H9 (cell line): ENCODE results near the gene PCDHGA3. TPM values are rescaled to one million over a fixed set of nuclear protein-coding genes. Genes with fewer than 3 reads are reported as not detected.

Experiments used
- DNase-seq: peaks from one replicate; pipeline ENCODE4 v3.0.0-alpha.2; 2017
- H2AFZ ChIP-seq: one replicate; pipeline ENCODE4 v1.6.1; 2013; ENCODE audit warnings: mild to moderate bottlenecking, low read length, control low read depth, moderate library complexity
- H2AK5ac ChIP-seq: 2 replicates; pipeline ENCODE4 v1.6.1; 2013; ENCODE audit warnings: low read length, control low read depth, mixed read lengths; ENCODE audit not compliant: insufficient read length
- H2BK120ac ChIP-seq: one replicate; pipeline ENCODE4 v1.6.1; 2013; ENCODE audit warnings: low read depth, mild to moderate bottlenecking, low read length, control low read depth, inconsistent platforms; ENCODE audit not compliant: poor library complexity, severe bottlenecking
- H2BK12ac ChIP-seq: 2 replicates; pipeline ENCODE4 v1.6.1; 2013; ENCODE audit warnings: low read length, control low read depth, mixed read lengths, low read depth; ENCODE audit not compliant: insufficient read length
- H2BK15ac ChIP-seq: 2 replicates; pipeline ENCODE4 v1.6.1; 2013; ENCODE audit warnings: low read depth, low read length, control low read depth
- H2BK20ac ChIP-seq: one replicate; pipeline ENCODE4 v1.6.1; 2013; ENCODE audit warnings: low read depth, mild to moderate bottlenecking, low read length, control low read depth, inconsistent platforms; ENCODE audit not compliant: poor library complexity, severe bottlenecking
- H2BK5ac ChIP-seq: 2 replicates; pipeline ENCODE4 v1.6.1; 2013; ENCODE audit warnings: low read length, control low read depth, mixed read lengths; ENCODE audit not compliant: insufficient read length
- H3K14ac ChIP-seq: 2 replicates; pipeline ENCODE4 v1.6.1; 2013; ENCODE audit warnings: low read length, control low read depth; ENCODE audit not compliant: insufficient read depth
- H3K18ac ChIP-seq: 2 replicates; pipeline ENCODE4 v1.6.1; 2013; ENCODE audit warnings: low read depth, mild to moderate bottlenecking, mixed read lengths, low read length, control low read depth; ENCODE audit not compliant: insufficient read length
- H3K23ac ChIP-seq: 2 replicates; pipeline ENCODE4 v1.6.1; 2013; ENCODE audit warnings: low read length, control low read depth, mixed read lengths, low read depth; ENCODE audit not compliant: insufficient read length
- H3K23me2 ChIP-seq: 2 replicates; pipeline ENCODE4 v1.6.1; 2013; ENCODE audit warnings: low read depth, mild to moderate bottlenecking, mixed read lengths, low read length, control low read depth; ENCODE audit not compliant: insufficient read length, poor library complexity, severe bottlenecking
- H3K27ac ChIP-seq: 2 replicates; pipeline ENCODE4 v1.5.1; 2013; ENCODE audit warnings: low read length, control low read depth, mixed read lengths, low read depth; ENCODE audit not compliant: insufficient read length
- H3K27me3 ChIP-seq: 2 replicates; pipeline ENCODE4 v1.6.1; 2013; ENCODE audit warnings: low read length, control low read depth, inconsistent platforms; ENCODE audit not compliant: insufficient read depth
- H3K4ac ChIP-seq: 2 replicates; pipeline ENCODE4 v1.6.1; 2013; ENCODE audit warnings: low read depth, mild to moderate bottlenecking, control low read depth, inconsistent platforms, low read length, moderate library complexity
- H3K4me1 ChIP-seq: 2 replicates; pipeline ENCODE4 v1.6.1; 2013; ENCODE audit warnings: low read length, control low read depth, inconsistent platforms; ENCODE audit not compliant: insufficient read depth
- H3K4me2 ChIP-seq: 2 replicates; pipeline ENCODE4 v1.6.1; 2013; ENCODE audit warnings: low read length, control low read depth, mixed read lengths; ENCODE audit not compliant: insufficient read length, insufficient read depth
- H3K56ac ChIP-seq: 2 replicates; pipeline ENCODE4 v1.6.1; 2013; ENCODE audit warnings: low read depth, mild to moderate bottlenecking, mixed read lengths, low read length, control low read depth; ENCODE audit not compliant: insufficient read length
- H3K79me1 ChIP-seq: 2 replicates; pipeline ENCODE4 v1.6.1; 2013; ENCODE audit warnings: low read depth, mild to moderate bottlenecking, moderate library complexity, low read length, control low read depth, inconsistent platforms; ENCODE audit not compliant: insufficient read depth, poor library complexity, severe bottlenecking
- H3K79me2 ChIP-seq: 2 replicates; pipeline ENCODE4 v1.6.1; 2013; ENCODE audit warnings: low read length, control low read depth, inconsistent platforms; ENCODE audit not compliant: insufficient read depth
- H3K9ac ChIP-seq: 2 replicates; pipeline ENCODE4 v1.6.1; 2013; ENCODE audit warnings: low read length, control low read depth, mixed read lengths; ENCODE audit not compliant: insufficient read length; ENCODE audit errors: extremely low read depth
- H3K9me3 ChIP-seq: one replicate; pipeline ENCODE4 v1.6.1; 2013; ENCODE audit warnings: low read depth, low read length, inconsistent platforms; ENCODE audit not compliant: control insufficient read depth
- H3T11ph ChIP-seq: one replicate; pipeline ENCODE4 v1.6.1; 2013; ENCODE audit warnings: mild to moderate bottlenecking, low read length, control low read depth, inconsistent platforms
- H4K20me1 ChIP-seq: one replicate; pipeline ENCODE4 v1.6.1; 2013; ENCODE audit not compliant: control insufficient read depth, insufficient read length, insufficient read depth
- H4K5ac ChIP-seq: 2 replicates; pipeline ENCODE4 v1.6.1; 2013; ENCODE audit warnings: low read depth, mild to moderate bottlenecking, mixed read lengths, low read length, control low read depth; ENCODE audit not compliant: insufficient read length
- H4K8ac ChIP-seq: replicated peaks from 2 replicates; pipeline ENCODE4 v1.6.1; 2013; ENCODE audit warnings: low read length, control low read depth, mixed read lengths, low read depth; ENCODE audit not compliant: insufficient read length
- H4K91ac ChIP-seq: 2 replicates; pipeline ENCODE4 v1.6.1; 2013; ENCODE audit warnings: low read depth, mild to moderate bottlenecking, moderate library complexity, mixed read lengths, low read length, control low read depth; ENCODE audit not compliant: insufficient read length
- H3K27ac Mint-ChIP-seq, 3 experiments: 2 replicates in 2 of 3; 3 replicates in 1 of 3; pipeline ENCODE4 v1.8.0; 2020 to 2021; ENCODE audit warnings: mixed read lengths in 3 of 3, mild to moderate bottlenecking in 1 of 3, moderate library complexity in 1 of 3
- H3K27me3 Mint-ChIP-seq: 2 replicates; pipeline ENCODE4 v1.8.0; 2021; ENCODE audit warnings: low read depth, mild to moderate bottlenecking, moderate library complexity, mixed read lengths
- H3K36me3 Mint-ChIP-seq, 3 experiments: 2 replicates in 2 of 3; 3 replicates in 1 of 3; pipeline ENCODE4 v1.8.0; 2020 to 2021; ENCODE audit warnings: low read depth in 3 of 3, mixed read lengths in 3 of 3; ENCODE audit not compliant: insufficient read depth in 1 of 3
- H3K4me1 Mint-ChIP-seq, 2 experiments: 2 replicates each; pipeline ENCODE4 v1.8.0; 2020; ENCODE audit warnings: mixed read lengths in 2 of 2
- H3K4me3 Mint-ChIP-seq, 2 experiments: 2 replicates in 1 of 2; 3 replicates in 1 of 2; pipeline ENCODE4 v1.8.0; 2020 to 2021; ENCODE audit warnings: mild to moderate bottlenecking in 2 of 2, mixed read lengths in 2 of 2, moderate library complexity in 1 of 2
- H3K9me3 Mint-ChIP-seq, 2 experiments: 2 replicates in 1 of 2; 3 replicates in 1 of 2; pipeline ENCODE4 v1.8.0; 2020; ENCODE audit warnings: mild to moderate bottlenecking in 2 of 2, mixed read lengths in 2 of 2, moderate library complexity in 1 of 2
- WGBS: extraction: QIAGEN DNeasy Blood & Tissue Kit; methylation state at CpG from one replicate; pipeline ENCODE4 v1.1.7; 2013; ENCODE audit warnings: missing lambda C conversion rate, low lambda C conversion rate, mixed read lengths; ENCODE audit not compliant: insufficient read length; ENCODE audit errors: extremely low coverage; 5-methylcytosine and 5-hydroxymethylcytosine counted together
- long read RNA-seq: library from polyadenylated mRNA; unstranded; transcript quantifications from one replicate; pipeline ENCODE4 v2.0.0, GENCODE V29; 2020
- total RNA-seq: library from RNA; stranded (reverse); gene quantifications from 2 replicates; pipeline ENCODE4 v1.2.1, GENCODE V29; 2021
- TF ChIP-seq, protein P1 (sequence below): fragments of 200-600 bp; sonication (generic); conservative IDR thresholded peaks from 3 replicates; pipeline ENCODE4 v1.8.0; 2021; ENCODE audit warnings: antibody characterized with exemption, mild to moderate bottlenecking

PCDHGA3 gene
- 0.88 and 0.94 TPM in 2 replicates for total RNA-seq
- long read RNA-seq = 0 reads

GRCh38 chr5:141343242-141343952 is at the start of gene PCDHGA3:
Gene PCDHGA3 (plus strand): TSS chr5:141343829. CDS start chr5:141344034, 205 bp downstream.
- no peak within 1 kb of the TSS for H3K9ac ChIP-seq
- H3K56ac ChIP-seq = no peak within 1 kb of the TSS
- Mint-ChIP-seq H3K4me3 (peak within 1 kb of the TSS in 1 of 2 experiments; percentile 44; a peak in 1 of 5 replicates), H3K36me3 (peaks cover 17 to 52% (median 33%) of the 10 kb centered on the region in 3 experiments), H3K4me1 (peaks cover 2 to 4% of the 10 kb centered on the region in 2 experiments; a peak in 2 of 4 replicates), H3K27me3 (peaks cover 9% of the 10 kb centered on the region), H3K27ac (no peak within 1 kb of the TSS), H3K9me3 (peaks cover 65 to 77% of the 10 kb centered on the region in 2 experiments)
- no peaks in the 10 kb centered on the region for H3K4me1 ChIP-seq
- H3K18ac ChIP-seq = no peak within 1 kb of the TSS
- no peak within 1 kb of the TSS for H2BK120ac ChIP-seq
- H2AK5ac ChIP-seq = no peak within 1 kb of the TSS
- H3K14ac ChIP-seq = no peak within 1 kb of the TSS
- H2BK12ac ChIP-seq = no peak within 1 kb of the TSS
- no peak within 1 kb of the TSS for H2BK20ac ChIP-seq
- no peaks in the 10 kb centered on the region for H3K79me1 ChIP-seq
- TF ChIP-seq, protein P1, sequence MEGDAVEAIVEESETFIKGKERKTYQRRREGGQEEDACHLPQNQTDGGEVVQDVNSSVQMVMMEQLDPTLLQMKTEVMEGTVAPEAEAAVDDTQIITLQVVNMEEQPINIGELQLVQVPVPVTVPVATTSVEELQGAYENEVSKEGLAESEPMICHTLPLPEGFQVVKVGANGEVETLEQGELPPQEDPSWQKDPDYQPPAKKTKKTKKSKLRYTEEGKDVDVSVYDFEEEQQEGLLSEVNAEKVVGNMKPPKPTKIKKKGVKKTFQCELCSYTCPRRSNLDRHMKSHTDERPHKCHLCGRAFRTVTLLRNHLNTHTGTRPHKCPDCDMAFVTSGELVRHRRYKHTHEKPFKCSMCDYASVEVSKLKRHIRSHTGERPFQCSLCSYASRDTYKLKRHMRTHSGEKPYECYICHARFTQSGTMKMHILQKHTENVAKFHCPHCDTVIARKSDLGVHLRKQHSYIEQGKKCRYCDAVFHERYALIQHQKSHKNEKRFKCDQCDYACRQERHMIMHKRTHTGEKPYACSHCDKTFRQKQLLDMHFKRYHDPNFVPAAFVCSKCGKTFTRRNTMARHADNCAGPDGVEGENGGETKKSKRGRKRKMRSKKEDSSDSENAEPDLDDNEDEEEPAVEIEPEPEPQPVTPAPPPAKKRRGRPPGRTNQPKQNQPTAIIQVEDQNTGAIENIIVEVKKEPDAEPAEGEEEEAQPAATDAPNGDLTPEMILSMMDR = peak; percentile 66
- H3K27ac ChIP-seq = no peak within 1 kb of the TSS
- peak within 1 kb of the TSS; percentile 35 for H2AFZ ChIP-seq
- H2BK15ac ChIP-seq = no peak within 1 kb of the TSS
- no CpG with 5 or more reads among the region's 9 CpGs for WGBS
- no peak within 1 kb of the TSS for H2BK5ac ChIP-seq
- H3T11ph ChIP-seq = no peak within 1 kb of the TSS
- no peaks in the 10 kb centered on the region for H3K23me2 ChIP-seq
- no peak within 1 kb of the TSS for H3K4me2 ChIP-seq
- peaks cover 25% of the 10 kb centered on the region for H3K9me3 ChIP-seq
- H3K79me2 ChIP-seq = no peaks in the 10 kb centered on the region
- H4K8ac ChIP-seq = no peak within 1 kb of the TSS
- no peak within 1 kb of the TSS for H3K23ac ChIP-seq
- no peak within 1 kb of the TSS for H4K5ac ChIP-seq
- no peak within 1 kb of the TSS for H4K91ac ChIP-seq
- H3K27me3 ChIP-seq = no peaks in the 10 kb centered on the region
- no peak for DNase-seq
- no peak within 1 kb of the TSS for H3K4ac ChIP-seq
- no peaks in the 10 kb centered on the region for H4K20me1 ChIP-seq
